Keratinocyte (primary cell): ENCODE measurements around the gene ZFYVE9.

Source experiments
- EZH2 ChIP-seq: IDR thresholded peaks from one replicate; pipeline ENCODE4 v1.6.1; 2012; ENCODE audit warnings: inconsistent platforms, mild to moderate bottlenecking, low read length, moderate library complexity
- TF ChIP-seq, protein P1 (sequence below), 3 experiments: IDR thresholded peaks in 1 of 3; conservative IDR thresholded peaks in 1 of 3; optimal IDR thresholded peaks in 1 of 3; 2 replicates in 2 of 3; 3 replicates in 1 of 3; pipeline versions ENCODE3 to v1.5.1; 2011; ENCODE audit warnings: low read length in 3 of 3, mild to moderate bottlenecking in 3 of 3, moderate library complexity in 2 of 3, control low read depth in 1 of 3, inconsistent platforms in 1 of 3; ENCODE audit not compliant: insufficient read depth in 2 of 3; ENCODE audit errors: extremely low read depth in 1 of 3

DNA sequence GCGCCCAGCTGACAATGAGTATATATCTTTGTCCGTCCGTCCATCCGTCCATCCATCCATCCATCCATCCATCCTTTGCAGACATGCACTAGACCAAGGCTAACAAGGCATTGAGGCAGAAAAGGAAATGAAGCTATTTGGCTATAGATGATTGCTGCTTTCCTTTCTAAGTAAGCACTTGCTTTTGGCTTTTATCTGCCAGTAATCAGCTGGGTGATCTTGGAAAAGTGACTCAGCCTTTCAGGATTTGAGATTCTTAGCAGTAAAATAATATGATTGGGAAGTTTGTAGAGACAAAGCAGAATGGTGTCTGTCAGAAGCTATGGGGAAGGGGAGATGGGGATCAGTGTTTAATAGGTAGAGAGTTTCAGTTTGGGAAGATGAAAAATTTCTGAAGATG is 22.7 kb downstream of the ZFYVE9 start:
- TF ChIP-seq, protein P1, sequence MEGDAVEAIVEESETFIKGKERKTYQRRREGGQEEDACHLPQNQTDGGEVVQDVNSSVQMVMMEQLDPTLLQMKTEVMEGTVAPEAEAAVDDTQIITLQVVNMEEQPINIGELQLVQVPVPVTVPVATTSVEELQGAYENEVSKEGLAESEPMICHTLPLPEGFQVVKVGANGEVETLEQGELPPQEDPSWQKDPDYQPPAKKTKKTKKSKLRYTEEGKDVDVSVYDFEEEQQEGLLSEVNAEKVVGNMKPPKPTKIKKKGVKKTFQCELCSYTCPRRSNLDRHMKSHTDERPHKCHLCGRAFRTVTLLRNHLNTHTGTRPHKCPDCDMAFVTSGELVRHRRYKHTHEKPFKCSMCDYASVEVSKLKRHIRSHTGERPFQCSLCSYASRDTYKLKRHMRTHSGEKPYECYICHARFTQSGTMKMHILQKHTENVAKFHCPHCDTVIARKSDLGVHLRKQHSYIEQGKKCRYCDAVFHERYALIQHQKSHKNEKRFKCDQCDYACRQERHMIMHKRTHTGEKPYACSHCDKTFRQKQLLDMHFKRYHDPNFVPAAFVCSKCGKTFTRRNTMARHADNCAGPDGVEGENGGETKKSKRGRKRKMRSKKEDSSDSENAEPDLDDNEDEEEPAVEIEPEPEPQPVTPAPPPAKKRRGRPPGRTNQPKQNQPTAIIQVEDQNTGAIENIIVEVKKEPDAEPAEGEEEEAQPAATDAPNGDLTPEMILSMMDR (optimal IDR thresholded peaks at IDR 0.05 in 1 of 3, IDR thresholded peaks at IDR 0.05 in 1 of 3, conservative IDR thresholded peaks at IDR 0.05 in 1 of 3; ENCODE audit: extremely low read depth in 1 of 3, insufficient read depth in 2 of 3, low read length in 3 of 3), result no peak
- no peak for TF ChIP-seq EZH2
